ENCODE results near the gene PAN3. TPM values are rescaled to one million over a fixed set of nuclear protein-coding genes. Genes with fewer than 3 reads are reported as not detected.

Gene PAN3
- total RNA-seq, 6 donors from 2014 or later, result 30.2 to 69.1 (median 34.1) TPM

DNA sequence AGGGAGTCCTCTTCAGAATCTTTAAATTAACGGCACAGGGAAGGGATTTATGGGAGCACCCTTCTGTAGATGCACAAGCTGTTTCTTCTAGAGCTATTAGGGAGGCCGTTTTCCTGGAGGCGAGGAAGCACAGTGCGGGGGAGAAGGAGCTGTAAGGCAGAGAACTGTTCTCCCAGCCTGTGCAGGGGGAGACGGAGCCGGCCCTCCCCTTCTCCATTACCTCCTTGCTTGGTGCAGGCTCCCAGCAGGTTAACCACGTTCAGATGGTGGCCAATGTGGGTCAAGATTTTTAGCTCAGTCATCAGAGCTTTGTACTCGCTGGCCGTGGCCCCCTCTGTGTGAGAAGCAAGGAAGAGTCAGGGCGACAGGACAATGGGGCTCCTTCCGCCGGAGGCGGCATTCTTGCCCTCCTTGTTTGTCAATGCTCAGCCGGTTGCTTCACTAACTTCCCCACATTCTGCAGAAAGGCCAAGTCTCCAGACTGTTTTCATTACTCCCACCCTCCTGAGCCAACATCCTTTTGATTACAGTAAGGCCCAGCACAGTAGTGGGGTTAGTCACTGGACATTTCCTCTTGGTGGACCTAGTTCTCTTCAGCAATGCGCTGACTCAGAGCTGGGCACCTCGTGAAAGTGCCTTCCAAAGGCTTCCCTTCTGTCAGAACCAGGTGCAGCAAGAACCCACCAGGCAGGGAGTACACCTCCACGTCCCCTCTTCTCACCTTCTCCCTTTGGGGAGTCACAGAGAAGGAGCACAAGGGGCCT is 191.2 kb downstream of the PAN3 start:
- Histone ChIP-seq H3K4me1 (peaks cover 8 to 19% (median 17%) of the 10 kb centered on the region in 4 donors), H3K4me3 (no peak overlapping the region), H3K36me3 (no peaks in the 10 kb centered on the region), H3K27ac (no peak overlapping the region), H3K9me3 (no peaks in the 10 kb centered on the region), H3K27me3 (no peaks in the 10 kb centered on the region)
- TF ChIP-seq, protein P1, sequence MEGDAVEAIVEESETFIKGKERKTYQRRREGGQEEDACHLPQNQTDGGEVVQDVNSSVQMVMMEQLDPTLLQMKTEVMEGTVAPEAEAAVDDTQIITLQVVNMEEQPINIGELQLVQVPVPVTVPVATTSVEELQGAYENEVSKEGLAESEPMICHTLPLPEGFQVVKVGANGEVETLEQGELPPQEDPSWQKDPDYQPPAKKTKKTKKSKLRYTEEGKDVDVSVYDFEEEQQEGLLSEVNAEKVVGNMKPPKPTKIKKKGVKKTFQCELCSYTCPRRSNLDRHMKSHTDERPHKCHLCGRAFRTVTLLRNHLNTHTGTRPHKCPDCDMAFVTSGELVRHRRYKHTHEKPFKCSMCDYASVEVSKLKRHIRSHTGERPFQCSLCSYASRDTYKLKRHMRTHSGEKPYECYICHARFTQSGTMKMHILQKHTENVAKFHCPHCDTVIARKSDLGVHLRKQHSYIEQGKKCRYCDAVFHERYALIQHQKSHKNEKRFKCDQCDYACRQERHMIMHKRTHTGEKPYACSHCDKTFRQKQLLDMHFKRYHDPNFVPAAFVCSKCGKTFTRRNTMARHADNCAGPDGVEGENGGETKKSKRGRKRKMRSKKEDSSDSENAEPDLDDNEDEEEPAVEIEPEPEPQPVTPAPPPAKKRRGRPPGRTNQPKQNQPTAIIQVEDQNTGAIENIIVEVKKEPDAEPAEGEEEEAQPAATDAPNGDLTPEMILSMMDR (IDR thresholded peaks at IDR 0.05), result no peak
- TF ChIP-seq EP300 (IDR thresholded peaks at IDR 0.05) (peak in 2 of 4 donors; percentile 20 to 50), POLR2A (IDR thresholded peaks at IDR 0.05) (no peak), POLR2AphosphoS5 (IDR thresholded peaks at IDR 0.05) (peak; percentile 66 to 74)
- 42 to 67% methylated on average over 15 to 17 of the region's 17 CpGs for WGBS, 2 donors
- DNase-seq (peak in 1 of 2 donors; percentile 53), ATAC-seq (ENCODE audit: low FRiP score in 2 of 2) (peak; percentile 83 to 84)

- 91 to 95% methylated on average over 2 of the region's 2 CpGs for WGBS, 2 donors
- Histone ChIP-seq H3K27me3 (no peaks in the 10 kb centered on the region), H3K4me3 (no peak overlapping the region), H3K27ac (no peak overlapping the region), H3K9me3 (no peaks in the 10 kb centered on the region), H3K36me3 (peaks cover 0 to 6% (median 0%) of the 10 kb centered on the region in 4 donors), H3K4me1 (peaks cover 7 to 19% (median 14%) of the 10 kb centered on the region in 4 donors)
- DNase-seq (no peak), ATAC-seq (ENCODE audit: low FRiP score in 2 of 2) (no peak)
- TF ChIP-seq POLR2A (IDR thresholded peaks at IDR 0.05) (no peak), POLR2AphosphoS5 (IDR thresholded peaks at IDR 0.05) (no peak), EP300 (IDR thresholded peaks at IDR 0.05) (no peak)
- TF ChIP-seq, protein P1 (IDR thresholded peaks at IDR 0.05), result no peak
Observed at GRCh38 chr13:28333204-28333881, 195.0 kb downstream of the PAN3 start.

- 51 to 58% methylated on average over 3 of the region's 3 CpGs for WGBS, 2 donors
- Histone ChIP-seq H3K36me3 (peaks cover 0 to 8% (median 0%) of the 10 kb centered on the region in 4 donors), H3K4me3 (no peak overlapping the region), H3K9me3 (no peaks in the 10 kb centered on the region), H3K4me1 (peaks cover 0 to 11% (median 6%) of the 10 kb centered on the region in 4 donors), H3K27me3 (no peaks in the 10 kb centered on the region), H3K27ac (no peak overlapping the region)
- TF ChIP-seq POLR2AphosphoS5 (IDR thresholded peaks at IDR 0.05), result no peak
- no peak for TF ChIP-seq POLR2A (IDR thresholded peaks at IDR 0.05)
- no peak for TF ChIP-seq EP300 (IDR thresholded peaks at IDR 0.05)
- TF ChIP-seq, protein P1 (IDR thresholded peaks at IDR 0.05), result no peak
- no peak for DNase-seq
- no peak for ATAC-seq (ENCODE audit: low FRiP score in 2 of 2)
Observed at GRCh38 chr13:28336193-28336657, 197.9 kb downstream of the PAN3 start.

DNA sequence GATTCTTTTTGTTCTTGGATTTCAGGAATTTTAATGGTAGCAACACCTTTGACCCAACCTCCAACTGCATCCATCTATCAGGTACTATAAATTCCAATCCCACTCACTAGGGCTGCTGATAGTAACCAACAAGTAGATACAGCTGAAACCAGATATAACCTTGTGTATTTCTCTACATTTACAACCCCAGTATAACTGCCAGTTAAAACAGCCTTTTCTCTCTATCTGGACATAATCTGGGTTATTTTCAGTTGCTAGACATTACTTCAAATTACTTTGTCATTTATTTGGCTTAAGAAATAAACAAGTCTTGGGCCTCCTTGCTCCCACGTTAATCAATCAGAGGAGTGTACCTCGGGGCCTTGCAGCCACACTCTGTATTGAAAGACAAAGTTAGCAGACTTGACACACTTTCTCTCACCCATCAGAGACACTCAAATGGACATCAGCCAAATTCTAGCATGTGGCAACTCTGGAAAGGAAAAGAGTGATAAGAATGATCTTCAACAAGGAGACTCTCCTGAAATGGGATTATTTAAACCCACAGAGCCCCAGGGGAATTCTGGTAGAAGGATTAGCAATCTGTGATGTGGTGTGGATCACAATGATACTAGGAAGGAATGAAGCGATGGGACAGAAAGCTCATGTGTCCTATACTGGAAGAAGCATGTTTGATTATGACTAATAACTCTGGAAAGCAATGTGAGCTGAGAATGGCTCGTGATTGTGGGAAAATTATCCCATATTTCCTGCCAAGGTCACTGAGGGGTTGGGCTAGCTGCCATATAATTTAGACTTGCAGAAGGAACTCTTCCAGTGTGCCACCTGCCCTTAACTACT is 199.0 kb downstream of the PAN3 start:
- Histone ChIP-seq H3K36me3 (peaks cover 0 to 8% (median 0%) of the 10 kb centered on the region in 4 donors), H3K9me3 (no peaks in the 10 kb centered on the region), H3K4me1 (peaks cover 0 to 11% (median 6%) of the 10 kb centered on the region in 4 donors), H3K4me3 (no peak overlapping the region), H3K27me3 (no peaks in the 10 kb centered on the region), H3K27ac (no peak overlapping the region)
- ATAC-seq (ENCODE audit: low FRiP score in 2 of 2) (no peak), DNase-seq (no peak)
- TF ChIP-seq EP300 (IDR thresholded peaks at IDR 0.05) (no peak), POLR2AphosphoS5 (IDR thresholded peaks at IDR 0.05) (no peak), POLR2A (IDR thresholded peaks at IDR 0.05) (no peak)
- TF ChIP-seq, protein P1 (IDR thresholded peaks at IDR 0.05), result no peak
- 57 to 61% methylated on average over 4 of the region's 4 CpGs for WGBS, 2 donors
